Stimulated activated naive CD4-positive, alpha-beta T cell treated with Interleukin-2 at 50 U/mL for 16 hours (primary cell): ENCODE results near the gene WWTR1.
A peak's percentile ranks its signal among the peaks of the same experiment; 100 is the strongest.

Source experiments
- DNase-seq: peaks from one replicate; lab custom pipeline; 2025; lab: John Stamatoyannopoulos, UW

The WWTR1 gene

GRCh38 chr3:149657926-149658743 is at the start of gene WWTR1:
WWTR1 (minus strand) TSS chr3:149658025; CDS start chr3:149657306, 719 bp downstream.
- DNase-seq, result peak; percentile 14

- no peak for DNase-seq
These were observed 49.1 kb upstream of the WWTR1 start for GRCh38 chr3:149706905-149707304.

- no peak for DNase-seq
These were observed 47.6 kb upstream of the WWTR1 start for GRCh38 chr3:149705416-149705815.

- DNase-seq, result no peak
These were observed 45.6 kb upstream of the WWTR1 start for GRCh38 chr3:149703466-149703865.

- no peak for DNase-seq
These were observed 45.0 kb upstream of the WWTR1 start for GRCh38 chr3:149702691-149703441.

- DNase-seq, result peak; percentile 15
These were observed 44.1 kb upstream of the WWTR1 start for GRCh38 chr3:149701977-149702350.

- DNase-seq, result peak; percentile 50
These were observed 43.6 kb upstream of the WWTR1 start for GRCh38 chr3:149701206-149701976.

GRCh38 chr3:149688122-149688757 is 30.4 kb upstream of the WWTR1 start:
- DNase-seq, result no peak

GRCh38 chr3:149686996-149687395 is 29.2 kb upstream of the WWTR1 start:
- no peak for DNase-seq

- no peak for DNase-seq
These were observed 20.6 kb upstream of the WWTR1 start for GRCh38 chr3:149678351-149678950.

GRCh38 chr3:149673393-149673792 is 15.6 kb upstream of the WWTR1 start:
- no peak for DNase-seq

- DNase-seq, result no peak
These were observed 13.1 kb upstream of the WWTR1 start for GRCh38 chr3:149670742-149671492.

GRCh38 chr3:149667576-149667975 is 9.8 kb upstream of the WWTR1 start:
- no peak for DNase-seq

- DNase-seq, result no peak
These were observed 6.1 kb upstream of the WWTR1 start for GRCh38 chr3:149663966-149664365.

GRCh38 chr3:149662240-149662887 is 4.5 kb upstream of the WWTR1 start:
- no peak for DNase-seq

GRCh38 chr3:149660462-149660861 is 2.6 kb upstream of the WWTR1 start:
- no peak for DNase-seq

- DNase-seq, result no peak
These were observed 1.1 kb upstream of the WWTR1 start for GRCh38 chr3:149658744-149659497.

GRCh38 chr3:149657321-149657925 is 402 bp downstream of the WWTR1 start:
- no peak for DNase-seq
